ENCODE measurements around the gene PTPN2. TPM values are rescaled to one million over a fixed set of nuclear protein-coding genes. Genes with fewer than 3 reads are reported as not detected.

Gene PTPN2
- total and polyA plus RNA-seq, 4 donors: 26.6 to 52.9 (median 37.4) TPM

DNA sequence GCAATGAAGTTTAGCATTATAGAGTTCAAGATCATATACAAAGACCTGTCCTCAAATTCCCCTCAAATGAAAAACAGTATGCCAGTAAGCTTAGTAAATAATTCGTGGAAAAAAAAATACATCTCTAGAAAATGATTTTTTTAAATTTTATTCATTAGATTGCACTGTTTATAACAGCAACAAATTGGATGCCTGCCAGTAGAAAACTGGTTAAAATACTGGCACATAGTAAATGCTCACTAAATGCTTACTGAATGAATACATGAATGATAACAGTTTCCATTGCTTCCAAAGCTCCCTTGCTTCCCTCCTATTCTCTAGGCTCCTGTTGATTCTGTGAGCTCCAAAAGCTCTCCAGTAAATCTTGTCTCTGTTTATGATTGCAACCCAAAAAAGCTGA lies 38.2 kb upstream of the PTPN2 start:
- H3K36me3 ChIP-seq (ENCODE audit: control insufficient read depth in 1 of 2, insufficient read depth in 2 of 2, low read length in 1 of 2): no peaks in the 10 kb centered on the region
- intact Hi-C loops (cut with DNase I): no loop called here
- no peaks in the 10 kb centered on the region for H3K4me1 ChIP-seq (ENCODE audit: control insufficient read depth in 1 of 2, insufficient read depth in 2 of 2, low read length in 2 of 2)
- ATAC-seq (ENCODE audit: low FRiP score) (no peak), DNase-seq (no peak)
- H3K27me3 ChIP-seq (ENCODE audit: control insufficient read depth in 1 of 2, insufficient read depth in 2 of 2, low read length in 1 of 2): no peaks in the 10 kb centered on the region
- H3K27ac ChIP-seq (ENCODE audit: low read depth in 1 of 2, low read length in 2 of 2): no peak overlapping the region
- H3K4me3 ChIP-seq (ENCODE audit: low read length in 2 of 2): no peak overlapping the region
- WGBS, 2 donors: 86 to 92% methylated on average over 1 of the region's 1 CpG
- no peaks in the 10 kb centered on the region for H3K9me3 ChIP-seq (ENCODE audit: control insufficient read depth, low read length)

DNA sequence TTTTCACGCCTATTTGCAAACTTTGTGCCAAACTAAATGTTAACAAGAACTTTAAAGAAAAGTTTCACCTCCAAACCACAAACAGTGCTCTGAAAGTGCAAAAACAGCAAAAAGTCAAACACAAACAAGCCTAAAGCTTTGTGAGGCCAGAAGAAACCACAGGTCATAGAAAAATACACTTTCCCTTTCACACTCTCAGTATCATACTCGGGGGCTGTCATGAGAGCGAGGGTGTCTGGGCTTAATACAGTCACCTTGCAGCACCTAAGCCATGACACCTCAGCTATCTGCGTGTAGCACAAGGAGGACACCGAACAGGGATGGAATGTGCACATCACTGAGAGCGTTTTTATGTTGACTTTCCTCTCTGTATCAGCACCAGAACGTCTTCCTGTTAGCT lies 37.1 kb upstream of the PTPN2 start:
- WGBS, 2 donors: 60 to 76% methylated on average over 7 of the region's 7 CpGs
- Histone ChIP-seq H3K36me3 (ENCODE audit: control insufficient read depth in 1 of 2, insufficient read depth in 2 of 2, low read length in 1 of 2) (no peaks in the 10 kb centered on the region), H3K4me3 (ENCODE audit: low read length in 2 of 2) (no peak overlapping the region), H3K9me3 (ENCODE audit: control insufficient read depth, low read length) (no peaks in the 10 kb centered on the region), H3K4me1 (ENCODE audit: control insufficient read depth in 1 of 2, insufficient read depth in 2 of 2, low read length in 2 of 2) (no peaks in the 10 kb centered on the region), H3K27me3 (ENCODE audit: control insufficient read depth in 1 of 2, insufficient read depth in 2 of 2, low read length in 1 of 2) (no peaks in the 10 kb centered on the region), H3K27ac (ENCODE audit: low read depth in 1 of 2, low read length in 2 of 2) (no peak overlapping the region)
- intact Hi-C loops (cut with DNase I): no loop called here
- DNase-seq: no peak
- ATAC-seq (ENCODE audit: low FRiP score): no peak

DNA sequence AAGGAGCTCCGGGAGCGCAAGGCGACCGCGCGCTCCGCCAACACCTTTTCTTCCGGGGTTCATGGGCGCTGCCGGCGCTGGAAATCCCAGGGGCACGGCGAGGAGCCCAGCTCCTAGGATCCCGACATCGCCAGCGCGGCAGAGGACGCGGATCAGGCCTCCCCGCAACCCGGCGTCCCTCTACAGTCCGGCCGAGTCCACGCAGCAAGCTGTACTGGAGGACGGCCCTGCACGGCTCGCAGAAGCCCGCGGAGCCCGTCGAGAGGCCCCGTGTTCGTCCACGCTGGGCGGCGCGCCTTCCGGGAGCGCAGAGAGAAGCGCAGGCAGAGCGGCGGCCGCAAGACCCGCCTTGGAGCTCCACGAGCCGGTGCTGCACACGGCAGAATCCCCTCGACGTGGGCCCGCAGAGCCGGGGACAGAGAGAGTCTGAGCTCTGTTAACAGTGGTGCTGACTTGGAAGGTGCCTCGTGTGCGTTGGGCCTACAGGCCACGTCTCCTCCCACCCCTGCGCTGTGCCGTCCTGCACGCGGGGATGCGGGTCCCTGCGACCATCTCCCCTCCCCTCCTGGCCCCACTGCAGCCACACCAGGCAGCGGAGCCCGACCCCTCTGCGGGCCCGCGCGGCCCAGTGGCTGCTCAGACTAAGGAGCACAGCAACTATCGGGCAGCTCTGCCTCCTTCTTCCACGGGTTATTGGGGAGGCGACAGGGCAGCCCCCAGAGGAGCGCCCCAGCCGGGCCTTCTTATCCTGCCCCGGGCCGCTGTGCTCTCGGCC lies 28.1 kb upstream of the PTPN2 start:
- Histone ChIP-seq H3K27ac (ENCODE audit: low read depth in 1 of 2, low read length in 2 of 2) (no peak overlapping the region), H3K9me3 (ENCODE audit: control insufficient read depth, low read length) (peaks cover 1% of the 10 kb centered on the region), H3K4me1 (ENCODE audit: control insufficient read depth in 1 of 2, insufficient read depth in 2 of 2, low read length in 2 of 2) (peaks cover 0 to 1% of the 10 kb centered on the region in 2 donors), H3K27me3 (ENCODE audit: control insufficient read depth in 1 of 2, insufficient read depth in 2 of 2, low read length in 1 of 2) (no peaks in the 10 kb centered on the region), H3K4me3 (ENCODE audit: low read length in 2 of 2) (no peak overlapping the region), H3K36me3 (ENCODE audit: control insufficient read depth in 1 of 2, insufficient read depth in 2 of 2, low read length in 1 of 2) (no peaks in the 10 kb centered on the region)
- WGBS, 2 donors: 54 to 56% methylated on average over 74 to 75 of the region's 75 CpGs
- intact Hi-C loops (cut with DNase I): no loop called here
- DNase-seq: no peak
- peak; percentile 28 for ATAC-seq (ENCODE audit: low FRiP score)

DNA sequence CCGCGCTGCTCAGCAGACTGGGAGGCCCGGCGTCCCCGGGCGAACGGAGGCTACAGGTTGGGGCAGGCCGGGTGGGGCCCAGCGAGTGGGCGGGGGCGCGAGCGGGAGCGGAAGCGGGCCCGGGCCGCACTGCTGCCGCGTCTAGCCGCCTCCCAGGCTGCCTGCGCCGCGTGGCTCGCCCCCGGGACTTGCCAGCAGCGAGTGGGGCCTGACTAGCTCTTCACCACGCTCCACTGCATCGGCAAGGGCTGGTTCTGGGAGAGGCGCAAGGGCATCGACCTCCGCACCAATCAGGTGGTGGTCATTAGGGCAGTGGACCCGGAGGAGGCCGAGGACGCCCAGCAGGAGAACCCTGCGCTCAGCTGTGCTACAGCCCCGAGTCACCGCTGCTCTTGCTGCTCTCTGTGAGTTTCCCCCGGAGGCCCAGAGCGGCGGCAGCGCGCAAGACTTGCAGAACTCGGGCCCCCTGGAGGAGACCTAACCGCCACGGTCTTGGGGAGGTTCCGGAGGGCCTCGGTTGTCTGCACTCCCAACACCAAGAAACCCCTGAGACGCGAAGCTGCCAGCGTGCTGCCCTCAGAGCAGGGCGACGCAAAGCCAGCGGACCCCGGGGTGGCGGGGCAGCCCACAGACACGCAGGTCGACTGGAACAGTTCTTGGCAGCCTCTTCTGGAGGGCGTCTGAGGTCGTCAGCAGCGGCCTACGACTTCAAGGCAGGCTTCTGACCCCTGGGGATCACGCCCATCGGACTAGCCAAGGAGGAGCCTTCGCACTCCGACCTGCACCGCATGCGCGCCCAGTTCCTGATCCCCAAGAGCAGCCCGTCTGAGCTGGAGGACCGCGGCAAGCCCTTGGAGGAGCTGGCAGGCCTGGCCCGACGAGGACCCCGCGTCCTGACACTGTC lies 27.2 kb upstream of the PTPN2 start:
- Histone ChIP-seq H3K27me3 (ENCODE audit: control insufficient read depth in 1 of 2, insufficient read depth in 2 of 2, low read length in 1 of 2) (no peaks in the 10 kb centered on the region), H3K9me3 (ENCODE audit: control insufficient read depth, low read length) (peaks cover 1% of the 10 kb centered on the region), H3K4me3 (ENCODE audit: low read length in 2 of 2) (no peak overlapping the region), H3K27ac (ENCODE audit: low read depth in 1 of 2, low read length in 2 of 2) (no peak overlapping the region), H3K4me1 (ENCODE audit: control insufficient read depth in 1 of 2, insufficient read depth in 2 of 2, low read length in 2 of 2) (peaks cover 0 to 2% of the 10 kb centered on the region in 2 donors), H3K36me3 (ENCODE audit: control insufficient read depth in 1 of 2, insufficient read depth in 2 of 2, low read length in 1 of 2) (no peaks in the 10 kb centered on the region)
- intact Hi-C loops (cut with DNase I): no loop called here
- DNase-seq (peak in 1 of 2 donors; percentile 78), ATAC-seq (ENCODE audit: low FRiP score) (peak; percentile 55)
- 36 to 41% methylated on average over 71 to 75 of the region's 75 CpGs for WGBS, 2 donors

DNA sequence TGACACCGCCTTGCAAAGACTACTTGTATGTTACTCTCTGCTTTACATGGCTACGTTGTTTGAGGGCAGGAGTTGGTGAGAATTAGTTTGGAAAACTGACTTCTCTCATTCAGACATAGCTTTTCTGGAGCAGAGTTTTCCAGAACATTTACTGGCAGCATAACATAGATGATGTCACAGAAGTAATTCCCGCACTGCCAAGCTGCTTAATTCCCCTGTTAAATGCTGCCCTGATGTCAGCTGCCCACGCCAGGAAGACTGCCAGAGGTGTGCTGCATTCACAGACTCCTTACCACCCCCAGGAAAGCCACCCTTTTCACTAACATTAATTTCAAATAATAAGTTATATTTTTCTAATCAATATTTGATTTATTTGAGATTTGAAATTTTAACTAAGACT lies 24.7 kb upstream of the PTPN2 start:
- ATAC-seq (ENCODE audit: low FRiP score) (no peak), DNase-seq (no peak)
- Histone ChIP-seq H3K36me3 (ENCODE audit: control insufficient read depth in 1 of 2, insufficient read depth in 2 of 2, low read length in 1 of 2) (no peaks in the 10 kb centered on the region), H3K27me3 (ENCODE audit: control insufficient read depth in 1 of 2, insufficient read depth in 2 of 2, low read length in 1 of 2) (no peaks in the 10 kb centered on the region), H3K27ac (ENCODE audit: low read depth in 1 of 2, low read length in 2 of 2) (no peak overlapping the region), H3K4me1 (ENCODE audit: control insufficient read depth in 1 of 2, insufficient read depth in 2 of 2, low read length in 2 of 2) (peaks cover 0 to 2% of the 10 kb centered on the region in 2 donors), H3K9me3 (ENCODE audit: control insufficient read depth, low read length) (peaks cover 1% of the 10 kb centered on the region), H3K4me3 (ENCODE audit: low read length in 2 of 2) (no peak overlapping the region)
- intact Hi-C loops (cut with DNase I): no loop called here
- 23 to 32% methylated on average over 4 of the region's 4 CpGs for WGBS, 2 donors

DNA sequence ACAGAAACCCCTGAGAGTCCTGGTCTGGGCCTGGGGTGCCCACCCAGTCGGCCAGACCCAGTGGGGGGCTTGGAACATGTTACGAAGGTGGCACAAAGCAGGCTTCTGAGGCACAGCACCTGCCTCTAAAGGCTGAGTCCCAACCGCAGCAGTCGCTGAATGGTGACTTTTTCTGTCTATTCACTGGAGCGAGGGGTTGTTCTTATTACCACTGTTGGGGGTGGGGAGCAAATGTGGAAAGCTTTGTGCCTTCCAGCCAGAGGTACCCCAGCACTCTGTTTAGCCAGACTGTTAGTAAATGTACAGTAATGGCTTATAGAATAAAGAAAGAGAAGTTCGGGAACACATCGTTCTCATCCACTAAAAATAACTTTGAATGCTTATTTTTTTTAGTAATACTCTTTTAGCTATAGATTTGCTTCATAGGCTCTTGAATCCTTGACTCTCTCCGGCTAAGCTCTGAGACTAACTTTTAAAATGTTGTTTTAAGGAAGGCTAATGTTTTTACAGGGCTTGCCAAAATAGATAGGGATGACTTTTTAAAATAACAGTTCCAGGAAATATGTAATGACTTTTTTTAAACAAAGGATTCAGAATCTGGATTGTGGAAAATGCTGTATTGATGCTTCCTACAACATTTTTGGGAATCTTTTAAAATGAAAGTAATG lies 23.4 kb upstream of the PTPN2 start:
- H3K36me3 ChIP-seq (ENCODE audit: control insufficient read depth in 1 of 2, insufficient read depth in 2 of 2, low read length in 1 of 2): no peaks in the 10 kb centered on the region
- H3K27me3 ChIP-seq (ENCODE audit: control insufficient read depth in 1 of 2, insufficient read depth in 2 of 2, low read length in 1 of 2): no peaks in the 10 kb centered on the region
- ATAC-seq (ENCODE audit: low FRiP score) (no peak), DNase-seq (no peak)
- WGBS, 2 donors: 10 to 12% methylated on average over 8 of the region's 8 CpGs
- H3K9me3 ChIP-seq (ENCODE audit: control insufficient read depth, low read length): no peaks in the 10 kb centered on the region
- no peak overlapping the region for H3K27ac ChIP-seq (ENCODE audit: low read depth in 1 of 2, low read length in 2 of 2)
- no peak overlapping the region for H3K4me3 ChIP-seq (ENCODE audit: low read length in 2 of 2)
- intact Hi-C loops (cut with DNase I): no loop called here
- H3K4me1 ChIP-seq (ENCODE audit: control insufficient read depth in 1 of 2, insufficient read depth in 2 of 2, low read length in 2 of 2): peaks cover 0 to 2% of the 10 kb centered on the region in 2 donors

DNA sequence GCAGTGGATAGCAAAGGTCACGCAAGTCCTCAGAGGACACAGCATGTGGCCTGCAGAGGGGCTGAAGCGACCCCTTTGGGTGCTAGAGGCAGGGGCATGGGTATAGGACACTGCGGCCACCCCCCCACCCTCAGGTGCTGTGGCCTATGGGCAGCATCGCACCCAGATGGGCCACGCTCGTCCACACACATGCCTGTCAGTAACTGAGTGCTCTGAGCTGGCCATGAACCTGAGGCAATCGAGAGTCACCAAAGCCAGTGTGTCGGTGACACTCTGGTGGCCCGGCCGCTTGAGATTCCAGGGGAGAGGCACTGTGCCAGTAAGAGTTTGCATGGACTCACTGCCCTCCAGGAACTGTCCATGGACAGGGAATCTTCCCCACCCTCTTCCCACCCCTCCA lies 22.7 kb upstream of the PTPN2 start:
- intact Hi-C loops (cut with DNase I): no loop called here
- ATAC-seq (ENCODE audit: low FRiP score) (peak; percentile 34), DNase-seq (no peak)
- H3K4me3 ChIP-seq (ENCODE audit: low read length in 2 of 2): no peak overlapping the region
- no peaks in the 10 kb centered on the region for H3K36me3 ChIP-seq (ENCODE audit: control insufficient read depth in 1 of 2, insufficient read depth in 2 of 2, low read length in 1 of 2)
- peaks cover 0 to 2% of the 10 kb centered on the region in 2 donors for H3K4me1 ChIP-seq (ENCODE audit: control insufficient read depth in 1 of 2, insufficient read depth in 2 of 2, low read length in 2 of 2)
- H3K27me3 ChIP-seq (ENCODE audit: control insufficient read depth in 1 of 2, insufficient read depth in 2 of 2, low read length in 1 of 2): no peaks in the 10 kb centered on the region
- no peak overlapping the region for H3K27ac ChIP-seq (ENCODE audit: low read depth in 1 of 2, low read length in 2 of 2)
- 70 to 77% methylated on average over 10 of the region's 10 CpGs for WGBS, 2 donors
- H3K9me3 ChIP-seq (ENCODE audit: control insufficient read depth, low read length): no peaks in the 10 kb centered on the region

DNA sequence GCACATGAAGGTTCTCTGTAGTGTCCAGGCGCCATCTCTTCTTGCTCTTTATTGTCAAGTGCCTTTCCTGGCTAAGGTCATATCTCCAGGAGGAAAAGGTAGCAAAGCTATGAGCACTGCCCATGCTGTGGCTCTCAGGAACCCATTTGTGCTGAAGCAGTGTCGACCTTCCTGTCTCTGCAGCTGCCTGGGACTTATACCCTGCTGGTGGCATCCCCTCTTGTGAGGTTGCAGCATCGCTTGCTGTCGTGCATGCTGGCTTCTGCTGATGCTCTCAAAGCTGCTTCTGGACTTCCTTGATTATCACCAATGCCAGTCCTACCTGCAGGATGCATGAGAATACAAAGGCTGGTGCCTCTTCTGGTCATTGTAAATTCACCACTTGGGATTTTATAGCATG lies 22.1 kb upstream of the PTPN2 start:
- H3K27ac ChIP-seq (ENCODE audit: low read depth in 1 of 2, low read length in 2 of 2): no peak overlapping the region
- peaks cover 0 to 2% of the 10 kb centered on the region in 2 donors for H3K4me1 ChIP-seq (ENCODE audit: control insufficient read depth in 1 of 2, insufficient read depth in 2 of 2, low read length in 2 of 2)
- no peaks in the 10 kb centered on the region for H3K27me3 ChIP-seq (ENCODE audit: control insufficient read depth in 1 of 2, insufficient read depth in 2 of 2, low read length in 1 of 2)
- 97% methylated on average over 4 of the region's 4 CpGs for WGBS, 2 donors
- intact Hi-C loops (cut with DNase I): no loop called here
- no peak for DNase-seq
- no peak for ATAC-seq (ENCODE audit: low FRiP score)
- H3K4me3 ChIP-seq (ENCODE audit: low read length in 2 of 2): no peak overlapping the region
- no peaks in the 10 kb centered on the region for H3K9me3 ChIP-seq (ENCODE audit: control insufficient read depth, low read length)
- H3K36me3 ChIP-seq (ENCODE audit: control insufficient read depth in 1 of 2, insufficient read depth in 2 of 2, low read length in 1 of 2): no peaks in the 10 kb centered on the region

All from aorta (tissue), 5 donors.